A549 treated with ZK216348 at 1 μM for 4 hours (cell line): ENCODE data around the gene PTGR3. TPM values are rescaled to one million over a fixed set of nuclear protein-coding genes. Genes with fewer than 3 reads are reported as not detected.

Experiments used
- total RNA-seq: library from RNA; stranded (reverse); fragments of 200-300 nt; extraction: Qiagen RNA extraction; gene quantifications from 5 replicates; pipeline ENCODE4 v1.2.3, GENCODE V29; 2022; ENCODE audit warnings: low read depth

PTGR3 gene, protein sequence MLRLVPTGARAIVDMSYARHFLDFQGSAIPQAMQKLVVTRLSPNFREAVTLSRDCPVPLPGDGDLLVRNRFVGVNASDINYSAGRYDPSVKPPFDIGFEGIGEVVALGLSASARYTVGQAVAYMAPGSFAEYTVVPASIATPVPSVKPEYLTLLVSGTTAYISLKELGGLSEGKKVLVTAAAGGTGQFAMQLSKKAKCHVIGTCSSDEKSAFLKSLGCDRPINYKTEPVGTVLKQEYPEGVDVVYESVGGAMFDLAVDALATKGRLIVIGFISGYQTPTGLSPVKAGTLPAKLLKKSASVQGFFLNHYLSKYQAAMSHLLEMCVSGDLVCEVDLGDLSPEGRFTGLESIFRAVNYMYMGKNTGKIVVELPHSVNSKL
- 12.1 to 16.5 TPM (median 14.5 TPM) in 5 replicates for total RNA-seq

DNA sequence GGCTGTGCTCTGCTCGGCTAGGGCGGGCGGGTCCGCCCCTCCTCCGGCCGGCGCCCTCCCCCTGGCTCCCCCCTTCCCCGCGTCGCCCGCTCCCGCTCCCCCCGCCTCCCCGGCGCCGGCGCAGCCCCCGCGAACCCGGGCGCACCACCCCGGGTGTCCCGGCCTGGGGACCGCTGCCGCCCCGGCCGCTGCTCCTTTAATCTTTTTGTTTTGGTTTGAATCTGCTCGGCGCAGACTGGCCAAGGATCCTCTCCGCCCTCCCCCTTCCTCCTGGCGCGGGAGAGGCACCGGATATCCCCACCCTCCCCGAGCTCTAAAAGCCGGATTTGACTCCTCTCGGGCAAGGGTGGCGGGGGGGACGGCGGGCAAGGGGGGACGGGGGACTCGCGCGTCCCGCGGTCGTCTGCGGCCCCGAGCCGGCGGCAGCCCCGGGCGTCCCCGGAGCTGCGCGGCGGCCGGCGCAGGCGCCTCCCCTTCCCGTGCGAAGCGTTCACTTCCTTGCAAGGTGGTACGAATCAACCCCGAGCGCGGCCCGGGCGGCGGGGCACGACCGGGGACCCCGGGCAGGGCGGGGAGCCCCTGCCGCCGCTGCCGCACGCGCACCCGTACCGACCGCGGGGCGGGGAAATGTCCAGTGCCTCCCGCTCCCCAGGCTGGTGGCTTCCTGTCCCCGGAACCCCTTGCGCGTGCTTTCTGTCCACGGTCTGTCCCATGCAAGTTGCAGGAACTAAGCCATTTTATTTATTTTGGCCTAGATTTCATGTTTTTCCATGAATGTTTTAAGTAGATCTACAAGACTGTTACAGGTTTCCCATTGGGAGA, at the start of gene PTGR3:
TSS of gene PTGR3 (minus strand) at position 11 of the 822 bp plus-strand sequence. CDS start 81 bp downstream, outside the sequence.

GRCh38 chr18:75210274-75211001, 1.5 kb upstream of the PTGR3 start, which contains the start of gene TSHZ1:
TSS of gene TSHZ1 (plus strand) at chr18:75210797. CDS start at chr18:75211877, 1,080 bp downstream.

Other genes starting within 250 kb of the PTGR3 start
- gene TSHZ1, start 1.7 kb upstream of the PTGR3 start, total RNA-seq, result 4.8 to 7.0 TPM (median 6.5 TPM) in 5 replicates
- gene SMIM21, start 218.6 kb upstream of the PTGR3 start, total RNA-seq, result not detected in 5 replicates